ENCODE measurements around the gene F2RL2. TPM values are rescaled to one million over a fixed set of nuclear protein-coding genes. Genes with fewer than 3 reads are reported as not detected.

F2RL2 gene
- total RNA-seq, 6 experiments from 2014 or later: 40.8 to 87.2 (median 54.3) TPM

DNA sequence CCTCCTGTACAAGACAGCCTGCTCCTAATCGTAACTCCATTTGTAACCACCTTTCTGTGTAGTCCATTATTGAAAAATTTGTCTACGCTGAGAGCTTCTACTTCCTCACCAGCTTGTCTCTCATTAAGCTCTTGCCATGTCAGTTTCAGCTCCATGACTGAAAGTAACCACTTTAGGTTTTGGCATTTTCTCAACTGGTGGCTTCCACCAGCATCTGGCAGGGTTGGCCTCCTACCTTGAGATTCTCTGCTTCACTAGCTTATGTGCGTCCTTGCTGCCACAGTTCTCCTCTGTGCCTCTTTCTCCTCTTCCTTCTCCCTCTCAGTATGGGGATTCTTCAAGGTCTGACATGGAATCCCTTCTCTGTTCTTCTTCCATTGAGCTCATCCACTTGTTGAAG is 31.8 kb downstream of the F2RL2 start:
- Mint-ChIP-seq H3K27ac (no peak overlapping the region), H3K4me3 (no peak overlapping the region), H3K4me1 (ENCODE audit: low read depth) (no peaks in the 10 kb centered on the region), H3K9me3 (no peaks in the 10 kb centered on the region; the same call in 1 of the 2 replicates), H3K27me3 (ENCODE audit: insufficient read depth) (peaks cover 30% of the 10 kb centered on the region), H3K36me3 (ENCODE audit: low read depth) (no peaks in the 10 kb centered on the region)
- TF ChIP-seq, protein P1, sequence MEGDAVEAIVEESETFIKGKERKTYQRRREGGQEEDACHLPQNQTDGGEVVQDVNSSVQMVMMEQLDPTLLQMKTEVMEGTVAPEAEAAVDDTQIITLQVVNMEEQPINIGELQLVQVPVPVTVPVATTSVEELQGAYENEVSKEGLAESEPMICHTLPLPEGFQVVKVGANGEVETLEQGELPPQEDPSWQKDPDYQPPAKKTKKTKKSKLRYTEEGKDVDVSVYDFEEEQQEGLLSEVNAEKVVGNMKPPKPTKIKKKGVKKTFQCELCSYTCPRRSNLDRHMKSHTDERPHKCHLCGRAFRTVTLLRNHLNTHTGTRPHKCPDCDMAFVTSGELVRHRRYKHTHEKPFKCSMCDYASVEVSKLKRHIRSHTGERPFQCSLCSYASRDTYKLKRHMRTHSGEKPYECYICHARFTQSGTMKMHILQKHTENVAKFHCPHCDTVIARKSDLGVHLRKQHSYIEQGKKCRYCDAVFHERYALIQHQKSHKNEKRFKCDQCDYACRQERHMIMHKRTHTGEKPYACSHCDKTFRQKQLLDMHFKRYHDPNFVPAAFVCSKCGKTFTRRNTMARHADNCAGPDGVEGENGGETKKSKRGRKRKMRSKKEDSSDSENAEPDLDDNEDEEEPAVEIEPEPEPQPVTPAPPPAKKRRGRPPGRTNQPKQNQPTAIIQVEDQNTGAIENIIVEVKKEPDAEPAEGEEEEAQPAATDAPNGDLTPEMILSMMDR (IDR thresholded peaks at IDR 0.05): no peak
- no peak for DNase-seq

DNA sequence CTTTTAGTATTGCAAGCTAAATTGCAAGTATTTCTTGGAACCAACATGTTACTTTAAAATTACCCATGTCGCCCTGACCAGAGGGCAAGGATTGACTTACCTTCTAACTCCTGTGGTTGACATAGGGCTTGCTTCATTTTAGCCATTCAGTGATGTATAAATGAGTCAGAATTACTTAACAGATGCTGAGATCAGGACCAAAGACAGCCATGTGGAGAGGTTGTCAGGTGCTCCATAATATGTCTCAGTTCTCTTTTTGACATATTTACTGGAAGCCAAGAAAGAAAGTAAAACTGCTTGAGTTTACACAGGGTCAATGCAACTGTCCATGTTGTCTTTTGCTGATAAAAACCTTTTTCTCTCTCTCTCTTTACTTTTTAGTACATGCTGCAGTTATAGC is 33.2 kb downstream of the F2RL2 start:
- H3K4me3 Mint-ChIP-seq: no peak overlapping the region
- H3K9me3 Mint-ChIP-seq: no peaks in the 10 kb centered on the region; the same call in 1 of the 2 replicates
- TF ChIP-seq, protein P1 (IDR thresholded peaks at IDR 0.05): no peak
- H3K27ac Mint-ChIP-seq: no peak overlapping the region
- H3K36me3 Mint-ChIP-seq (ENCODE audit: low read depth): no peaks in the 10 kb centered on the region
- no peak for DNase-seq
- peaks cover 30% of the 10 kb centered on the region for H3K27me3 Mint-ChIP-seq (ENCODE audit: insufficient read depth)
- H3K4me1 Mint-ChIP-seq (ENCODE audit: low read depth): no peaks in the 10 kb centered on the region

DNA sequence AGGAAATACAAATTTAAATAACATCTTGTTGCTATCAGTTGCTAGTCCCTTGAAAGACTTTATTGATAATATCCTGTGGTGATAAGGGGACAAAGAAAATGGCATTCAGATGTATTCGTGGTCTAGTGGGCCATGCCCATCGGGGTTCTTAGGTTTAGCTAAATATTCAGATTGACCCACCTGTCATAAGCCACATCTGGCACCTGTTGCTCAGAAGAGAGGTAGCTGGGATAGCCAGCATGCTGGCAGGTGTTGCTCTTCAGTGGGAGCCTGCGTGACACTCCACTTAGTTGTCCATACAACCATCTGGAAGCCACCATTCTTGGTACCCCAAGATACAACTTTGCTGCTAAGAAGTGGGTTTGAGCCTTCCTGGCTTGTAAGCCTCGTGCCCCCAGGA is 36.7 kb downstream of the F2RL2 start:
- H3K27ac Mint-ChIP-seq: no peak overlapping the region
- H3K27me3 Mint-ChIP-seq (ENCODE audit: insufficient read depth): peaks cover 20% of the 10 kb centered on the region
- TF ChIP-seq, protein P1 (IDR thresholded peaks at IDR 0.05): no peak
- no peaks in the 10 kb centered on the region for H3K4me1 Mint-ChIP-seq (ENCODE audit: low read depth)
- no peak for DNase-seq
- H3K9me3 Mint-ChIP-seq: no peaks in the 10 kb centered on the region
- no peak overlapping the region for H3K4me3 Mint-ChIP-seq
- no peaks in the 10 kb centered on the region for H3K36me3 Mint-ChIP-seq (ENCODE audit: low read depth)

DNA sequence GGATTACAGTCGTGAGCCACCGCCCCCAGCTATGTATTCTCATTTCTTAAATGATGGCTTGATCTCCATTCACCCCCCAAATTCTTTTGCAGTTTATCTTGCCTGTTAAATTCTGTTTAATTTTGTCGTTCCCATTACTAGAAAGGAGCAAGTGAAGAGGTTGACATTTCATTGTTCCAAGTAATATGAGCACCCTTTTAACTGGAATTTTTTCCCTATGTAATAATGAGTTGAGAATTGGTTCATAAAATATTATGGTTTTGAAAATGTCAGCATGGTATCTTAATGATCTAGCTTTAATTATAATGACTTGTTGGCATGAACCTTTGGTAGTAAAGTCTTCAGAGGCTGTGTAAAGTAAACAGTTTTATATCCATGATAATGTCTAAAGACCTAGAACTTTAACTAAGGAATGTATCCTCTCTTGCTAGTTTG is 37.4 kb downstream of the F2RL2 start:
- Mint-ChIP-seq H3K36me3 (ENCODE audit: low read depth) (no peaks in the 10 kb centered on the region), H3K4me1 (ENCODE audit: low read depth) (no peaks in the 10 kb centered on the region), H3K27me3 (ENCODE audit: insufficient read depth) (peaks cover 20% of the 10 kb centered on the region), H3K27ac (no peak overlapping the region), H3K9me3 (no peaks in the 10 kb centered on the region), H3K4me3 (no peak overlapping the region)
- no peak for DNase-seq
- TF ChIP-seq, protein P1 (IDR thresholded peaks at IDR 0.05): no peak

DNA sequence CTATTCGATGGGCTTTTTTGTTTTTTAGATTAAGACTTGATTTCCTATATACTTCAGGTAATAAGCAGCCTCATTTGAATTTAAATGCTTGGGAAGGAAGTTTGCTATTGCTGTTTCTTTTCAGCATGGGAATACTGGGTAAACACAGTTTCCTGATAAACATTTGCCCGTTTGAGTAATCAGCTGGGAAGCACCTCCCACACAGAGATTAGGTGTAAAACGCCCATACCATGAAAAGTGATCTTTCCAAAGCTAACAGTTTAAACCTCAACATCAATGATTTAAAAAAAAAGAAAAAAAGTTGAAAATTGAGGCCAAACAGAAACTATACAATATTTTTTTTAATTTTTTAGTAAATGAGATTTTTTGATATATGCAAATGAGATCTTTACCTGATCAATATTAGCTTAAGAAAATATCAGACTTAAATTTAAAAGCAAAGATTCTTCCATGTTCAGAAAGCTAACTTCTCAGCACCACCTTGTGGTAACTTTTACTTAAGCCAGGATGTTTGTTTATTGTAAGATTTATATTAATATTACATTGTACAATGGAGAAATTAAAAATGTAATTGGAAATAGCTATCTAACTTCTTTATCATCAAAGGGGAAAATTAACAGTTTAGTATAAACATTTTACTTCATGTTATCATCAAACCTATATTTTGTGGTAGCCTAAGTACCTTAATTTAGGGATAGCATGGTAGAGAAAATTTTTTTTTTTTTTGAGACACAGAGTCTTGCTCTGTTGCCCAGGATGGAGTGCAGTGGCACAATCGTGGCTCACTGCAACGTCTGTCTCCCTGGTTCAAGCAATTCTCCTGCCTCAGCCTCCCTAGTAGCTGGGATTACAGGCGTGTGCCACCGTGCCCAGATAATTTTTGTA is 39.8 kb downstream of the F2RL2 start:
- Mint-ChIP-seq H3K27me3 (ENCODE audit: insufficient read depth) (peaks cover 24% of the 10 kb centered on the region), H3K4me3 (no peak overlapping the region), H3K9me3 (no peaks in the 10 kb centered on the region), H3K4me1 (ENCODE audit: low read depth) (no peaks in the 10 kb centered on the region), H3K27ac (no peak overlapping the region), H3K36me3 (ENCODE audit: low read depth) (no peaks in the 10 kb centered on the region)
- TF ChIP-seq, protein P1 (IDR thresholded peaks at IDR 0.05): peak; percentile 80
- DNase-seq: no peak
